GM19452 (cell line): ENCODE results near the gene THSD7A.

Experiments used
- ATAC-seq: cut with Tn5 transposase; IDR thresholded peaks from one replicate; pipeline ENCODE4 v1.9.1; 2021; ENCODE audit not compliant: unreplicated experiment

THSD7A gene

GRCh38 chr7:11750191-11750590 lies 81.8 kb downstream of the THSD7A start:
- no peak for ATAC-seq

- ATAC-seq: no peak
These were observed 82.4 kb downstream of the THSD7A start for GRCh38 chr7:11749629-11750028.

GRCh38 chr7:11748884-11749283 lies 83.1 kb downstream of the THSD7A start:
- no peak for ATAC-seq

- no peak for ATAC-seq
These were observed 84.1 kb downstream of the THSD7A start for GRCh38 chr7:11747715-11748485.

- no peak for ATAC-seq
These were observed 85.4 kb downstream of the THSD7A start for GRCh38 chr7:11746591-11746990.

GRCh38 chr7:11743548-11743947 lies 88.5 kb downstream of the THSD7A start:
- ATAC-seq: no peak

GRCh38 chr7:11743016-11743415 lies 89.0 kb downstream of the THSD7A start:
- ATAC-seq: no peak

- no peak for ATAC-seq
These were observed 89.5 kb downstream of the THSD7A start for GRCh38 chr7:11742496-11742895.

- ATAC-seq: no peak
These were observed 94.3 kb downstream of the THSD7A start for GRCh38 chr7:11737723-11738122.

GRCh38 chr7:11732207-11732606 lies 99.8 kb downstream of the THSD7A start:
- no peak for ATAC-seq

GRCh38 chr7:11730725-11731124 lies 101.3 kb downstream of the THSD7A start:
- ATAC-seq: no peak

- ATAC-seq: no peak
These were observed 104.1 kb downstream of the THSD7A start for GRCh38 chr7:11727864-11728263.

- ATAC-seq: no peak
These were observed 105.2 kb downstream of the THSD7A start for GRCh38 chr7:11726794-11727155.

- ATAC-seq: no peak
These were observed 105.8 kb downstream of the THSD7A start for GRCh38 chr7:11726001-11726793.

GRCh38 chr7:11716185-11716584 lies 115.8 kb downstream of the THSD7A start:
- ATAC-seq: no peak

- no peak for ATAC-seq
These were observed 117.3 kb downstream of the THSD7A start for GRCh38 chr7:11714676-11715075.

- ATAC-seq: no peak
These were observed 117.8 kb downstream of the THSD7A start for GRCh38 chr7:11714205-11714604.

- no peak for ATAC-seq
These were observed 118.6 kb downstream of the THSD7A start for GRCh38 chr7:11713352-11713751.

GRCh38 chr7:11710377-11710776 lies 121.6 kb downstream of the THSD7A start:
- ATAC-seq: no peak

- no peak for ATAC-seq
These were observed 122.8 kb downstream of the THSD7A start for GRCh38 chr7:11709196-11709595.

- no peak for ATAC-seq
These were observed 124.3 kb downstream of the THSD7A start for GRCh38 chr7:11707606-11708193.
